Measurements from ENCODE around the gene CXCL1. TPM values are rescaled to one million over a fixed set of nuclear protein-coding genes. Genes with fewer than 3 reads are reported as not detected.
A peak's percentile ranks its signal among the peaks of the same experiment; 100 is the strongest.

Gene CXCL1
- total and polyA plus RNA-seq, 4 donors, result 1.6 to 4.6 (median 2.4) TPM; not detected in 1

- Histone ChIP-seq H3K27me3 (ENCODE audit: control insufficient read depth in 1 of 2, insufficient read depth in 2 of 2, low read length in 1 of 2) (no peaks in the 10 kb centered on the region), H3K27ac (ENCODE audit: low read depth in 1 of 2, low read length in 2 of 2) (no peak within 1 kb of the TSS), H3K4me3 (ENCODE audit: low read length in 2 of 2) (no peak within 1 kb of the TSS), H3K36me3 (ENCODE audit: control insufficient read depth in 1 of 2, insufficient read depth in 2 of 2, low read length in 1 of 2) (no peaks in the 10 kb centered on the region), H3K4me1 (ENCODE audit: control insufficient read depth in 1 of 2, insufficient read depth in 2 of 2, low read length in 2 of 2) (no peaks in the 10 kb centered on the region), H3K9me3 (ENCODE audit: control insufficient read depth, low read length) (no peaks in the 10 kb centered on the region)
- ATAC-seq (ENCODE audit: low FRiP score) (peak; percentile 46), DNase-seq (peak; percentile 50 to 82)
- intact Hi-C loops (cut with DNase I), result loop anchor here in 1 of 2 donors (2.0 kb wide), 1 partner anchor 16 kb away; no protein-coding TSS in a partner anchor
- WGBS, 2 donors, result 4 to 5% methylated on average over 41 of the region's 41 CpGs
Observed at GRCh38 chr4:73836373-73837279, 32.6 kb upstream of the CXCL1 start, which contains the start of gene CXCL6. Gene CXCL6, plus strand, starts transcription at chr4:73836678. Its CDS starts 73 bp downstream, at chr4:73836751.

DNA sequence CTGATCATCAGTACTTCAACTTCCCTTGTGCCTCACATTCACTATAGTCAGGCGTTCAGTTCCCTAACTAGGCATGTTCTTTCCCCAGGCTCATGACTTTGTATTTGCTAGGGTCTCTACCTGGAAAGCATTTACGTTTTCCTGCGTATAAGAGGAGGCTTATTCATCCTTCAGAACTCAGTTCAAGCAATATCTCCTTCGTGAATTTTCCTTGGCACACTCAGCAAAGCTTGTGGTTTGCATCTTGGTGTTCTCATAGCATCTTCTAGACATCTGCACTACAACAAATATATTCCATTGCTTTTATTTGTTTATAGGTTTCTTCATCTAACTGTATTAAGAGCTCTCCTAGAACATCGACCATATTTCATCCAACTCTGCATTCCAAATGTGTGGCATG lies 30.1 kb upstream of the CXCL1 start:
- Histone ChIP-seq H3K9me3 (ENCODE audit: control insufficient read depth, low read length) (no peaks in the 10 kb centered on the region), H3K27ac (ENCODE audit: low read depth in 1 of 2, low read length in 2 of 2) (no peak overlapping the region), H3K27me3 (ENCODE audit: control insufficient read depth in 1 of 2, insufficient read depth in 2 of 2, low read length in 1 of 2) (no peaks in the 10 kb centered on the region), H3K36me3 (ENCODE audit: control insufficient read depth in 1 of 2, insufficient read depth in 2 of 2, low read length in 1 of 2) (no peaks in the 10 kb centered on the region), H3K4me1 (ENCODE audit: control insufficient read depth in 1 of 2, insufficient read depth in 2 of 2, low read length in 2 of 2) (no peaks in the 10 kb centered on the region), H3K4me3 (ENCODE audit: low read length in 2 of 2) (no peak overlapping the region)
- ATAC-seq (ENCODE audit: low FRiP score) (no peak), DNase-seq (no peak)
- 79 to 84% methylated on average over 5 of the region's 5 CpGs for WGBS, 2 donors
- intact Hi-C loops (cut with DNase I), result no loop called here

DNA sequence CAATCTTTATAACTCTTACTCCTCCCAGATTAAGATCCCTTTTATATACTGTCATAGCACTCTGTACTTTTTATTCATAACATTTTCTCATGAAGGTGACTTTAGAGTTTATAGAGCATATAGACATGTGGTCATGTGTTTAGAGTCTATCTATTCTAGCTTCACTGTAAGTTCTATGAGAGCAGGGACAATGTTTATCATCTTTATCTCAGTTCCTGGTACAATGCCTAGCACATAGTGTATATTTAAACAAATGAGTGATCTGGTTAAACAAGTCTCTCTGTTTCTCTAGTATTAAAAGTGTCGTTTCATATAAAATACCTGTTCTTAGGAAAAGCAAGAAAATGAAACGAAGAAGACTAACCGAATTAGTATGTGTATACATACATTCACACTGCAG lies 29.5 kb upstream of the CXCL1 start:
- no peak for ATAC-seq (ENCODE audit: low FRiP score)
- 80 to 88% methylated on average over 3 of the region's 3 CpGs for WGBS, 2 donors

GRCh38 chr4:73841243-73841925 lies 27.8 kb upstream of the CXCL1 start:
- intact Hi-C loops (cut with DNase I), result no loop called here
- WGBS, 2 donors, result 46 to 55% methylated on average over 4 of the region's 4 CpGs
- no peak for ATAC-seq (ENCODE audit: low FRiP score)

More for the DNA sequence above, 29.5 kb upstream of the CXCL1 start:
- H3K27ac ChIP-seq (ENCODE audit: low read depth in 1 of 2, low read length in 2 of 2), result no peak overlapping the region
- H3K9me3 ChIP-seq (ENCODE audit: control insufficient read depth, low read length), result no peaks in the 10 kb centered on the region
- no peak for DNase-seq
- no peaks in the 10 kb centered on the region for H3K36me3 ChIP-seq (ENCODE audit: control insufficient read depth in 1 of 2, insufficient read depth in 2 of 2, low read length in 1 of 2)
- no peaks in the 10 kb centered on the region for H3K27me3 ChIP-seq (ENCODE audit: control insufficient read depth in 1 of 2, insufficient read depth in 2 of 2, low read length in 1 of 2)
- intact Hi-C loops (cut with DNase I), result no loop called here
- H3K4me1 ChIP-seq (ENCODE audit: control insufficient read depth in 1 of 2, insufficient read depth in 2 of 2, low read length in 2 of 2), result no peaks in the 10 kb centered on the region
- H3K4me3 ChIP-seq (ENCODE audit: low read length in 2 of 2), result no peak overlapping the region

GRCh38 chr4:73842696-73843095 lies 26.5 kb upstream of the CXCL1 start:
- Histone ChIP-seq H3K4me1 (ENCODE audit: control insufficient read depth in 1 of 2, insufficient read depth in 2 of 2, low read length in 2 of 2) (no peaks in the 10 kb centered on the region), H3K27ac (ENCODE audit: low read depth in 1 of 2, low read length in 2 of 2) (no peak overlapping the region), H3K36me3 (ENCODE audit: control insufficient read depth in 1 of 2, insufficient read depth in 2 of 2, low read length in 1 of 2) (no peaks in the 10 kb centered on the region), H3K4me3 (ENCODE audit: low read length in 2 of 2) (no peak overlapping the region), H3K9me3 (ENCODE audit: control insufficient read depth, low read length) (no peaks in the 10 kb centered on the region), H3K27me3 (ENCODE audit: control insufficient read depth in 1 of 2, insufficient read depth in 2 of 2, low read length in 1 of 2) (peaks cover 0 to 1% of the 10 kb centered on the region in 2 donors)
- intact Hi-C loops (cut with DNase I), result no loop called here
- DNase-seq, result no peak
- no peak for ATAC-seq (ENCODE audit: low FRiP score)

More at GRCh38 chr4:73841243-73841925, 27.8 kb upstream of the CXCL1 start:
- no peaks in the 10 kb centered on the region for H3K9me3 ChIP-seq (ENCODE audit: control insufficient read depth, low read length)
- H3K27ac ChIP-seq (ENCODE audit: low read depth in 1 of 2, low read length in 2 of 2), result no peak overlapping the region
- no peaks in the 10 kb centered on the region for H3K27me3 ChIP-seq (ENCODE audit: control insufficient read depth in 1 of 2, insufficient read depth in 2 of 2, low read length in 1 of 2)
- no peak overlapping the region for H3K4me3 ChIP-seq (ENCODE audit: low read length in 2 of 2)
- no peaks in the 10 kb centered on the region for H3K36me3 ChIP-seq (ENCODE audit: control insufficient read depth in 1 of 2, insufficient read depth in 2 of 2, low read length in 1 of 2)
- no peaks in the 10 kb centered on the region for H3K4me1 ChIP-seq (ENCODE audit: control insufficient read depth in 1 of 2, insufficient read depth in 2 of 2, low read length in 2 of 2)
- no peak for DNase-seq

- H3K4me3 ChIP-seq (ENCODE audit: low read length in 2 of 2), result no peak overlapping the region
- H3K27ac ChIP-seq (ENCODE audit: low read depth in 1 of 2, low read length in 2 of 2), result no peak overlapping the region
- intact Hi-C loops (cut with DNase I), result no loop called here
- no peaks in the 10 kb centered on the region for H3K4me1 ChIP-seq (ENCODE audit: control insufficient read depth in 1 of 2, insufficient read depth in 2 of 2, low read length in 2 of 2)
- no peaks in the 10 kb centered on the region for H3K36me3 ChIP-seq (ENCODE audit: control insufficient read depth in 1 of 2, insufficient read depth in 2 of 2, low read length in 1 of 2)
- ATAC-seq (ENCODE audit: low FRiP score) (no peak), DNase-seq (no peak)
- no peaks in the 10 kb centered on the region for H3K9me3 ChIP-seq (ENCODE audit: control insufficient read depth, low read length)
- H3K27me3 ChIP-seq (ENCODE audit: control insufficient read depth in 1 of 2, insufficient read depth in 2 of 2, low read length in 1 of 2), result peaks cover 0 to 1% of the 10 kb centered on the region in 2 donors
Observed at GRCh38 chr4:73843369-73843768, 25.8 kb upstream of the CXCL1 start.

DNA sequence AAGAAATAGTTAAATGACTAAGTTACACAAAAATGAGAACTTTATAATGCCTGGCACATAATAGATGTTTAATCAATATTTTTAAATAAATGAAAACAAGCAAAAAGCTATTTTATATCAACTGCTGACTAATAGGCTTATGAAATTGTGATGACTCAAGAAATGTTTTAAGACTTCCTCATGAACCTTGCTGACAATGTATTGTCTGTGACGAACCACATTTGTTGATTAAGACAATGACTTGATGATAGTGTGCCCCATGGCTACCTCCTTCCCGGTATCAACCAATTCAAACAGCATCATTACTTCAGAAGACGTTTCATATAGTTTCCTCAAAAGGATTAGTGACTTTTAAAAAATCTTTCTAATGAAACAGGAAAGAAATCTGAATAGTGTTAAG lies 24.8 kb upstream of the CXCL1 start:
- no peak overlapping the region for H3K27ac ChIP-seq (ENCODE audit: low read depth in 1 of 2, low read length in 2 of 2)
- WGBS, 2 donors, result 75 to 80% methylated on average over 3 of the region's 3 CpGs
- intact Hi-C loops (cut with DNase I), result no loop called here
- H3K4me3 ChIP-seq (ENCODE audit: low read length in 2 of 2), result no peak overlapping the region
- ATAC-seq (ENCODE audit: low FRiP score) (no peak), DNase-seq (no peak)
- H3K9me3 ChIP-seq (ENCODE audit: control insufficient read depth, low read length), result no peaks in the 10 kb centered on the region
- peaks cover 0 to 1% of the 10 kb centered on the region in 2 donors for H3K27me3 ChIP-seq (ENCODE audit: control insufficient read depth in 1 of 2, insufficient read depth in 2 of 2, low read length in 1 of 2)
- no peaks in the 10 kb centered on the region for H3K4me1 ChIP-seq (ENCODE audit: control insufficient read depth in 1 of 2, insufficient read depth in 2 of 2, low read length in 2 of 2)
- no peaks in the 10 kb centered on the region for H3K36me3 ChIP-seq (ENCODE audit: control insufficient read depth in 1 of 2, insufficient read depth in 2 of 2, low read length in 1 of 2)

DNA sequence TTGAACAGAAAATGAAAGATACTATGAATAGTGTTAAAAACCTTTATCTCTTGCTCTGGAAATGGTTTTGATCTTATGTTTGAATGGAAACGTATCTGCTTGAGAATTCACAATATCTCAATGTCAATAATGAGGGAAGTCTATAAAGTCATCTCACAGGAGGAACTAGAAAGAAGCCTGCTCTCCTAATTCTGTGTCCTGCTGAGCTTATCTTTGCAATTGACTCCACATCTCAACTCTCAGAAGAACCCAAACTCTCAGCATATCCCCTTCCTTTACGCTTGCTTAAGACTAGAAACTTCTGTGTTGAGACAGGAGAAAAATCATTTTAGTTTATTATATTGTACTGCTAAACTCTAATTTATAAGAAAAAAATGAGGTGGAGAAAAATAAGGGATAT lies 24.4 kb upstream of the CXCL1 start:
- H3K4me3 ChIP-seq (ENCODE audit: low read length in 2 of 2), result no peak overlapping the region
- no peaks in the 10 kb centered on the region for H3K36me3 ChIP-seq (ENCODE audit: control insufficient read depth in 1 of 2, insufficient read depth in 2 of 2, low read length in 1 of 2)
- no peak overlapping the region for H3K27ac ChIP-seq (ENCODE audit: low read depth in 1 of 2, low read length in 2 of 2)
- H3K27me3 ChIP-seq (ENCODE audit: control insufficient read depth in 1 of 2, insufficient read depth in 2 of 2, low read length in 1 of 2), result peaks cover 0 to 1% of the 10 kb centered on the region in 2 donors
- no peaks in the 10 kb centered on the region for H3K9me3 ChIP-seq (ENCODE audit: control insufficient read depth, low read length)
- DNase-seq, result no peak
- H3K4me1 ChIP-seq (ENCODE audit: control insufficient read depth in 1 of 2, insufficient read depth in 2 of 2, low read length in 2 of 2), result no peaks in the 10 kb centered on the region
- WGBS, 2 donors, result 63% methylated on average over 2 of the region's 2 CpGs
- ATAC-seq (ENCODE audit: low FRiP score), result no peak
- intact Hi-C loops (cut with DNase I), result no loop called here

Data from aorta (tissue), 5 donors.